Measurements from ENCODE around the gene PIGN.

Gene PIGN

DNA sequence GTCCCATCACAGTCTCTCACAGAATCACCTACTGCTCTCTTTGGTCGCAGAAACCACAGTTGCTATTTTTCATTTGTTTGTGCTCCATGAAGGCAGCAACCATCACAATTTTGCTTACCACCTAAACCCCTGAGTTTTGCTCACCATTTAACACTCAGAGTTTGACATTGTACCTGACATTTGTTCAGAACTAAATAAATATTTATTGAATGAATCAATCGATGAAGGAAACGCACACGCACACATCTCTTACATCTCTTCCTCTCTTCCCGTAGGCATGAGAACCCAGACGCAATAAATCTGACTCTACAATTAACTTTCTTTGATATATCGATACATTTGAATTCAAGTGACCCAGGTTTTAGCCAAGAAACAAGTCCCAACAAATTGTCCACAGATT is 188.5 kb downstream of the PIGN start:
- no peak for DNase-seq

DNA sequence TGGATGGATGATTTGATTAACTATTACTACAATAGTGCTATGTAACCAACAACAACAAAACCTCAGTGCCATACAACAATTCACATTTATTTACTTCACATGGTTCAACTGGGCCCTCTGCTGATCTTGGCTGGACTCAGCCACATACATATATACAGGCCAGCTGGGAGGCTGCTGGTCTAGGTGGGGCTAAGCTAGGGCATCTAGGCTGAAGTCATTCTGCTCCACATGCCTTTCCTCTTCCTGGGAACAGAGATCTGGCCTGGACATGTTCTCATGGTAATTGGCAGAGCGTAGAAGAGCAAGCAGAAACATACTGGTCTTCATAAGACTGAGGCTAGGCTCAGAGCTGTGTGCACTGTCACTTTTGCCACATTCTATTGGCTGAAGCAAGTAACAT is 191.2 kb downstream of the PIGN start:
- no peak for DNase-seq

DNA sequence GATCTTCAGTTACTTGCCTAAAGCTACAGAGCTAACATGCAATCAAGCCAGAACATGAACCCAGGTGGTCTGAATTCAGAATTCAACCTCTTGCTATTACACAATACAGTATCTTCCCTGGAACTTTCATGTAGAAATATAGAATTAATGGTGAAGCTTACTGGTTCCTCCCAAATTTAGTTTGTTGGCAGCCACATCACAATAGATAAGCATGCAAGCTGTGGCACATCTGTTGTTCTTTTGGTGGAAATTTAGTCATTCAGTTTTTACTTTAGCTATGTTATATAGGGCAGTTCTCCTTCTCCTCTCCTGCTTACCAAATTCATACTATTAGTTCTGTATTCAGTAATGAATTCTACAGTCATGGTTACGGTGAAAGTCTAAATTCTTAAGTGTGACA is 193.0 kb downstream of the PIGN start:
- DNase-seq, result no peak

DNA sequence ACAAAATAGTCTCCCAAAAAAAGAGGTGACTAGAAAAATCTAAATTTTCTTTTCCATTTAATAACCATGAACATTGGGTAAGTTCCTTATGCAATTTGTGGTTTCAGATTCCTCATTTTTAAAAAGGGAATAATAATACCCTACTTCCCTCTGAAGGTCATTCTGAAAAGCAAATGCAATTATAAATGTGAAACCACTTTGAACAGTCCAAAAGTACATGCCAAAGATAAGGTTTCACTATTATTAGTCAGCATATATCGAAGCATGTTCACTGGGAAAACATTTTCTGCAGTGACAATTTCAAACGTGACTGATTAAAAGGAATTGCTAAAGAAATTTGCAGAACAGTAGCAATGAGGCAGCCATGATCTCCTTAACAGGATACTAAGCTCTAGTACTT is 193.9 kb downstream of the PIGN start:
- no peak for DNase-seq

DNA sequence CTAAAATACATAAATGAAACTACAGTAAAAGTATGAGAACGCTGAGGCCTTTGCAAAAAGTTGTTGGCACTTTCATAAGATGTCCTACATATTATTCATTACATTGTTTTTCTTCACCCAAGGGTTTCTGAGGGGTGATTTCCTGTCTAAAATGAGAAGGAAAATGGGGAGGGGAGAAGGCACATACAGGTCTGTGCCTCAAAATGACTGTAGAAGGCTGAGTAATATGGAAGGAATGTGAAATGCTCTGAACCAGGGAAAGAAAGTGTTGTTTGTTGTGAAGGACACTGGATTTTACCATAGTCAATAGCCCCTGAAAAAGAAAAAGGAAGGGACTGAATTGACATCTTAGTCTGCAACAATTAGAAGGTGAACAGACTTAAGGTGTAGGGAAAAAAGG is 194.6 kb downstream of the PIGN start:
- DNase-seq, result no peak

DNA sequence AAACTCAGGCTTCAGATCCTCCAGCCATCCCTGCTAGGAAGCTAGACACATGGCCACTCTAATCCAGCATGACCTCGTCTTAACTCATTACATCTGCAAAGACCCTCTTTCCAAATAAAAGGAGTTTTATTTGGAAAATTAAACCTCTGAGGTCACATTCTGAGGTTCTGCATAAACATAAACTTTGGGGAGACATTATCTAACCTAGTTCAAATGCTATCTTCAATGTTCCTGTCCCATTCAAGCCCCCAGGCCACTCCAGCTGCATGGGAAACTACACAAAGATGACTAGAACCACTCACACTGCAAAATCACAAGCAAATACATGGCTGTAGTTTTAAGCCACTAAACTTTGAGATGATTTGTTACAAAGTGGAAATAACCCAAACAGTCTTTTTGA is 195.0 kb downstream of the PIGN start:
- DNase-seq, result no peak

DNA sequence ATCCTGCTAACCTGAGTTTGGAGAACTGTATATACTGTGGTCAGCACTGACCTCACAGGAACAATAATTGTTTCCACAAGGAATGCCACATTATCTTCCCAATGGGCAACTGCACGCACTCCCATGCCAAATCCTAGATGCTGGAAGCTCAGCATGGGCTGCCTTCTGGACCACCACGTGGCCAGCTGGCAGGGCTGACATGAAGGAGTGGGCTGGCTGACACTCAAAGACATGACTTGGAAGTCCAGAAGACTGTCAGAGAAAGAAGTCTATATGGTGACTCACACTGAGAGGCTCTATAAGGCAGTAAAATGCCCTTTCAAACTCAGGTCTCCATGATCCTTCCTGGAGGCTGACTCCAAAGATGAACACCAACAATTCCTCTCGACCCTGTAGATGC is 195.7 kb downstream of the PIGN start:
- DNase-seq, result no peak

All from DMS153 (cell line).